B cell (primary cell): ENCODE results near the gene PYM1.

Experiments
- CTCF ChIP-seq: fragments of 200-600 bp; IDR thresholded peaks from one replicate; pipeline ENCODE4 v1.8.0; 2022; ENCODE audit warnings: antibody characterized with exemption, mild to moderate bottlenecking
- EZH2 ChIP-seq: IDR thresholded peaks from 2 replicates; pipeline ENCODE4 v1.6.1; 2012; ENCODE audit warnings: borderline replicate concordance, low read depth, mild to moderate bottlenecking, moderate library complexity, low read length; ENCODE audit not compliant: insufficient read depth, poor library complexity, severe bottlenecking

GRCh38 chr12:55969356-55969755 is 41.7 kb upstream of the PYM1 start:
- TF ChIP-seq CTCF = no peak
- TF ChIP-seq EZH2 = no peak
